ENCODE data around the gene LDAF1.
A peak's percentile ranks its signal among the peaks of the same experiment; 100 is the strongest.
"Not testable (repeated sequence)": the region's sequence is repeated elsewhere in the genome, so short reads cannot be mapped to it uniquely, and the experiment has no call there.

Gene LDAF1

GRCh38 chr16:21153124-21153729, 5.2 kb upstream of the LDAF1 start:
- not testable (repeated sequence) for H3K9me3 Mint-ChIP-seq; DNase-seq; H3K27ac Mint-ChIP-seq; H3K4me3 Mint-ChIP-seq; H3K36me3 Mint-ChIP-seq (ENCODE audit: low read depth); H3K4me1 Mint-ChIP-seq (ENCODE audit: low read depth)
- H3K27me3 Mint-ChIP-seq, result peaks cover 26% of the 10 kb centered on the region

- not testable (repeated sequence) for H3K36me3 Mint-ChIP-seq (ENCODE audit: low read depth); H3K4me3 Mint-ChIP-seq; H3K9me3 Mint-ChIP-seq; H3K27me3 Mint-ChIP-seq; H3K27ac Mint-ChIP-seq; DNase-seq
- peaks cover 25% of the 10 kb centered on the region for H3K4me1 Mint-ChIP-seq (ENCODE audit: low read depth)
These were observed 2.5 kb upstream of the LDAF1 start for GRCh38 chr16:21156011-21156410.

GRCh38 chr16:21156767-21157467, 1.6 kb upstream of the LDAF1 start:
- Mint-ChIP-seq H3K4me3 (no peak overlapping the region), H3K27ac (no peak overlapping the region), H3K4me1 (ENCODE audit: low read depth) (peaks cover 26% of the 10 kb centered on the region), H3K36me3 (ENCODE audit: low read depth) (peaks cover 9% of the 10 kb centered on the region), H3K9me3 (no peaks in the 10 kb centered on the region), H3K27me3 (no peaks in the 10 kb centered on the region)
- DNase-seq, result no peak

- H3K4me3 Mint-ChIP-seq, result peak overlapping the region; percentile 84
- no peaks in the 10 kb centered on the region for H3K9me3 Mint-ChIP-seq
- H3K27me3 Mint-ChIP-seq, result no peaks in the 10 kb centered on the region
- no peak for DNase-seq
- peaks cover 12% of the 10 kb centered on the region for H3K36me3 Mint-ChIP-seq (ENCODE audit: low read depth)
- peaks cover 29% of the 10 kb centered on the region for H3K4me1 Mint-ChIP-seq (ENCODE audit: low read depth)
- H3K27ac Mint-ChIP-seq, result peak overlapping the region; percentile 67
These were observed 842 bp upstream of the LDAF1 start for GRCh38 chr16:21157632-21158031.

GRCh38 chr16:21159281-21159951, 942 bp downstream of the LDAF1 start:
- H3K4me3 Mint-ChIP-seq, result peak overlapping the region; percentile 84
- DNase-seq, result peak; percentile 49
- H3K27ac Mint-ChIP-seq, result peak overlapping the region; percentile 67
- peaks cover 32% of the 10 kb centered on the region for H3K4me1 Mint-ChIP-seq (ENCODE audit: low read depth)
- no peaks in the 10 kb centered on the region for H3K9me3 Mint-ChIP-seq
- no peaks in the 10 kb centered on the region for H3K27me3 Mint-ChIP-seq
- peaks cover 24% of the 10 kb centered on the region for H3K36me3 Mint-ChIP-seq (ENCODE audit: low read depth)

- DNase-seq, result no peak
- H3K4me3 Mint-ChIP-seq, result no peak overlapping the region
- no peaks in the 10 kb centered on the region for H3K9me3 Mint-ChIP-seq
- H3K4me1 Mint-ChIP-seq (ENCODE audit: low read depth), result peaks cover 32% of the 10 kb centered on the region
- no peak overlapping the region for H3K27ac Mint-ChIP-seq
- H3K27me3 Mint-ChIP-seq, result no peaks in the 10 kb centered on the region
- peaks cover 30% of the 10 kb centered on the region for H3K36me3 Mint-ChIP-seq (ENCODE audit: low read depth)
These were observed 1.8 kb downstream of the LDAF1 start for GRCh38 chr16:21160276-21160675.

GRCh38 chr16:21161211-21161610, 2.7 kb downstream of the LDAF1 start:
- H3K4me3 Mint-ChIP-seq, result no peak overlapping the region
- H3K9me3 Mint-ChIP-seq, result no peaks in the 10 kb centered on the region
- peaks cover 32% of the 10 kb centered on the region for H3K4me1 Mint-ChIP-seq (ENCODE audit: low read depth)
- peaks cover 33% of the 10 kb centered on the region for H3K36me3 Mint-ChIP-seq (ENCODE audit: low read depth)
- H3K27ac Mint-ChIP-seq, result no peak overlapping the region
- H3K27me3 Mint-ChIP-seq, result no peaks in the 10 kb centered on the region
- no peak for DNase-seq

GRCh38 chr16:21162661-21163151, 4.2 kb downstream of the LDAF1 start:
- Mint-ChIP-seq H3K9me3 (no peaks in the 10 kb centered on the region), H3K27me3 (no peaks in the 10 kb centered on the region), H3K4me1 (ENCODE audit: low read depth) (peaks cover 29% of the 10 kb centered on the region), H3K36me3 (ENCODE audit: low read depth) (peaks cover 42% of the 10 kb centered on the region), H3K27ac (peak overlapping the region; percentile 34), H3K4me3 (no peak overlapping the region)
- DNase-seq, result no peak

- H3K36me3 Mint-ChIP-seq (ENCODE audit: low read depth), result peaks cover 42% of the 10 kb centered on the region
- no peaks in the 10 kb centered on the region for H3K9me3 Mint-ChIP-seq
- no peaks in the 10 kb centered on the region for H3K27me3 Mint-ChIP-seq
- DNase-seq, result no peak
- H3K4me1 Mint-ChIP-seq (ENCODE audit: low read depth), result peaks cover 22% of the 10 kb centered on the region
- H3K27ac Mint-ChIP-seq, result no peak overlapping the region
- no peak overlapping the region for H3K4me3 Mint-ChIP-seq
These were observed 5.1 kb downstream of the LDAF1 start for GRCh38 chr16:21163576-21163975.

- Mint-ChIP-seq H3K27me3 (no peaks in the 10 kb centered on the region), H3K27ac (no peak overlapping the region), H3K36me3 (ENCODE audit: low read depth) (peaks cover 46% of the 10 kb centered on the region)
These were observed 6.2 kb downstream of the LDAF1 start for GRCh38 chr16:21164521-21165168.

GRCh38 chr16:21166561-21166961, 8.1 kb downstream of the LDAF1 start:
- DNase-seq, result no peak
- Mint-ChIP-seq H3K4me1 (ENCODE audit: low read depth) (peaks cover 7% of the 10 kb centered on the region), H3K27ac (no peak overlapping the region), H3K9me3 (no peaks in the 10 kb centered on the region), H3K4me3 (no peak overlapping the region), H3K36me3 (ENCODE audit: low read depth) (peaks cover 59% of the 10 kb centered on the region), H3K27me3 (no peaks in the 10 kb centered on the region)

More at GRCh38 chr16:21164521-21165168, 6.2 kb downstream of the LDAF1 start:
- H3K9me3 Mint-ChIP-seq, result no peaks in the 10 kb centered on the region
- no peak overlapping the region for H3K4me3 Mint-ChIP-seq
- H3K4me1 Mint-ChIP-seq (ENCODE audit: low read depth), result peaks cover 13% of the 10 kb centered on the region
- no peak for DNase-seq

GRCh38 chr16:21167360-21167759, 8.9 kb downstream of the LDAF1 start:
- H3K27ac Mint-ChIP-seq, result no peak overlapping the region
- H3K9me3 Mint-ChIP-seq, result no peaks in the 10 kb centered on the region
- no peak for DNase-seq
- H3K4me1 Mint-ChIP-seq (ENCODE audit: low read depth), result peaks cover 4% of the 10 kb centered on the region
- H3K27me3 Mint-ChIP-seq, result no peaks in the 10 kb centered on the region
- H3K4me3 Mint-ChIP-seq, result no peak overlapping the region
- peaks cover 60% of the 10 kb centered on the region for H3K36me3 Mint-ChIP-seq (ENCODE audit: low read depth)

- Mint-ChIP-seq H3K36me3 (ENCODE audit: low read depth) (peaks cover 61% of the 10 kb centered on the region), H3K4me3 (no peak overlapping the region), H3K27ac (no peak overlapping the region), H3K4me1 (ENCODE audit: low read depth) (no peaks in the 10 kb centered on the region), H3K27me3 (no peaks in the 10 kb centered on the region), H3K9me3 (no peaks in the 10 kb centered on the region)
- DNase-seq, result no peak
These were observed 9.6 kb downstream of the LDAF1 start for GRCh38 chr16:21167929-21168602.

GRCh38 chr16:21169249-21169981, 10.9 kb downstream of the LDAF1 start:
- Mint-ChIP-seq H3K36me3 (ENCODE audit: low read depth) (peaks cover 65% of the 10 kb centered on the region), H3K27ac (no peak overlapping the region), H3K4me1 (ENCODE audit: low read depth) (no peaks in the 10 kb centered on the region), H3K27me3 (no peaks in the 10 kb centered on the region), H3K4me3 (no peak overlapping the region), H3K9me3 (no peaks in the 10 kb centered on the region)
- no peak for DNase-seq
